Measurements from ENCODE around the gene TRPC4AP.

TRPC4AP gene

GRCh38 chr20:35013421-35014411, 78.9 kb downstream of the TRPC4AP start:
- no peak for DNase-seq

GRCh38 chr20:35012227-35013069, 80.2 kb downstream of the TRPC4AP start:
- DNase-seq = no peak

GRCh38 chr20:35011589-35012226, 80.9 kb downstream of the TRPC4AP start:
- no peak for DNase-seq

- DNase-seq = no peak
Observed at GRCh38 chr20:35010405-35011192, 82.0 kb downstream of the TRPC4AP start.

- no peak for DNase-seq
Observed at GRCh38 chr20:35009665-35010328, 82.8 kb downstream of the TRPC4AP start.

- no peak for DNase-seq
Observed at GRCh38 chr20:35008411-35009342, 83.9 kb downstream of the TRPC4AP start.

- DNase-seq = no peak
Observed at GRCh38 chr20:35007891-35008290, 84.7 kb downstream of the TRPC4AP start.

GRCh38 chr20:35007413-35007812, 85.2 kb downstream of the TRPC4AP start:
- no peak for DNase-seq

- DNase-seq = no peak
Observed at GRCh38 chr20:35006531-35006971, 86.1 kb downstream of the TRPC4AP start.

- DNase-seq = no peak
Observed at GRCh38 chr20:35006009-35006408, 86.6 kb downstream of the TRPC4AP start.

- no peak for DNase-seq
Observed at GRCh38 chr20:35005463-35005961, 87.1 kb downstream of the TRPC4AP start.

GRCh38 chr20:35004749-35005462, 87.7 kb downstream of the TRPC4AP start:
- DNase-seq = no peak

GRCh38 chr20:35004051-35004725, 88.4 kb downstream of the TRPC4AP start:
- DNase-seq = no peak

- DNase-seq = no peak
Observed at GRCh38 chr20:35003211-35004031, 89.2 kb downstream of the TRPC4AP start.

GRCh38 chr20:35002426-35003210, 90.0 kb downstream of the TRPC4AP start:
- DNase-seq = no peak

- DNase-seq = no peak
Observed at GRCh38 chr20:35001596-35002362, 90.8 kb downstream of the TRPC4AP start.

Measured in hematopoietic multipotent progenitor cell treated with erythropoietin and hydrocortisone succinate and interleukin-3 and kit ligand, for 8 days (in vitro differentiated cells).